Esophagus squamous epithelium (tissue), 5 donors: ENCODE results near the gene KNSTRN. TPM values are rescaled to one million over a fixed set of nuclear protein-coding genes. Genes with fewer than 3 reads are reported as not detected.

Source experiments
- DNase-seq: peaks from one replicate; lab custom pipeline; 2025; lab: John Stamatoyannopoulos, UW
- H3K27ac ChIP-seq, 4 donors: fragments of 200-600 bp; sonication (generic); one replicate each; pipeline ENCODE4 v1.5.1; 2016 to 2019; ENCODE audit warnings: mild to moderate bottlenecking in 1 of 4
- H3K27me3 ChIP-seq, 4 donors: fragments of 200-600 bp; sonication (generic); 1 replicate in 3 of 4; 2 replicates in 1 of 4; pipeline versions ENCODE4 v1.5.1 to v1.6.0; 2017 to 2021; ENCODE audit warnings: antibody characterized with exemption in 1 of 4
- H3K36me3 ChIP-seq, 3 donors: fragments of 200-600 bp; sonication (generic); one replicate each; pipeline ENCODE4 v1.5.1; 2016 to 2019
- H3K4me1 ChIP-seq, 3 donors: fragments of 200-600 bp; sonication (generic); one replicate each; pipeline ENCODE4 v1.5.1; 2017 to 2019
- H3K4me3 ChIP-seq, 4 donors: fragments of 200-600 bp; sonication (generic); 1 replicate in 3 of 4; 2 replicates in 1 of 4; pipeline ENCODE4 v1.5.1; 2016 to 2019; ENCODE audit warnings: mild to moderate bottlenecking in 2 of 4, moderate library complexity in 1 of 4
- H3K9me3 ChIP-seq, 3 donors: fragments of 200-600 bp; sonication (generic); one replicate each; pipeline ENCODE4 v1.5.1; 2016 to 2019
- CTCF ChIP-seq, 6 experiments: fragments of 450-650 bp in 4 of 6; fragments of 200-600 bp in 2 of 6; sonication (generic) in 2 of 6; IDR thresholded peaks; one replicate each; pipeline ENCODE4 v1.5.1; 2016 to 2019; ENCODE audit warnings: antibody characterized with exemption in 6 of 6, mild to moderate bottlenecking in 4 of 6, moderate library complexity in 4 of 6
- POLR2A ChIP-seq, 4 donors: fragments of 450-650 bp; IDR thresholded peaks; one replicate each; pipeline ENCODE4 v1.6.1; 2017; ENCODE audit warnings: antibody characterized with exemption in 4 of 4, mild to moderate bottlenecking in 4 of 4, moderate library complexity in 3 of 4
- WGBS, 2 donors: methylation state at CpG; one replicate each; pipeline ENCODE4 v1.1.5; 2018; 5-methylcytosine and 5-hydroxymethylcytosine counted together
- intact Hi-C: fragments of 100-400 bp; cut with DNase I; formaldehyde crosslinking; loops from one replicate; pipeline ENCODE4 v1.15.0; 2022
- total RNA-seq, 4 donors: library from RNA; depleted of rRNA; stranded (reverse); fragments of >200 nt; gene quantifications; one replicate each; pipeline ENCODE4 v1.1.0, GENCODE V29; 2016
- donor health status: DM: yes; HTN: yes; CAD: no.

Gene KNSTRN
- total RNA-seq, 4 donors from 2014 or later, result 11.3 to 22.0 (median 17.3) TPM

GRCh38 chr15:40348474-40348870, 34.0 kb upstream of the KNSTRN start:
- Histone ChIP-seq H3K36me3 (no peaks in the 10 kb centered on the region), H3K27ac (peak overlapping the region in 3 of 4 donors; percentile 59 to 95 (median 83)), H3K27me3 (no peaks in the 10 kb centered on the region), H3K4me1 (peaks cover 14 to 58% (median 21%) of the 10 kb centered on the region in 3 donors), H3K4me3 (no peak overlapping the region), H3K9me3 (no peaks in the 10 kb centered on the region)
- TF ChIP-seq POLR2A (IDR thresholded peaks at IDR 0.05) (no peak), CTCF (IDR thresholded peaks at IDR 0.05) (no peak)
- WGBS, 2 donors, result 85 to 88% methylated on average over 1 to 2 of the region's 5 CpGs
- intact Hi-C loops, result no loop called here
- DNase-seq, result no peak

GRCh38 chr15:40349163-40349562, 33.4 kb upstream of the KNSTRN start:
- WGBS, 2 donors, result 89 to 91% methylated on average over 3 to 5 of the region's 5 CpGs
- intact Hi-C loops, result no loop called here

GRCh38 chr15:40352281-40352901, 30.1 kb upstream of the KNSTRN start:
- intact Hi-C loops, result no loop called here
- H3K27ac ChIP-seq, result no peak overlapping the region
- no peaks in the 10 kb centered on the region for H3K36me3 ChIP-seq
- 55 to 85% methylated on average over 5 to 6 of the region's 7 CpGs for WGBS, 2 donors
- no peaks in the 10 kb centered on the region for H3K9me3 ChIP-seq
- no peak for TF ChIP-seq POLR2A (IDR thresholded peaks at IDR 0.05)
- no peak for TF ChIP-seq CTCF (IDR thresholded peaks at IDR 0.05)
- peaks cover 0 to 3% (median 0%) of the 10 kb centered on the region in 4 donors for H3K27me3 ChIP-seq
- DNase-seq, result no peak
- peaks cover under 1 to 28% (median 5%) of the 10 kb centered on the region in 3 donors for H3K4me1 ChIP-seq
- no peak overlapping the region for H3K4me3 ChIP-seq

More at GRCh38 chr15:40349163-40349562, 33.4 kb upstream of the KNSTRN start:
- peak overlapping the region in 2 of 4 donors; percentile 83 to 95 for H3K27ac ChIP-seq
- no peak for DNase-seq
- H3K27me3 ChIP-seq, result no peaks in the 10 kb centered on the region
- no peaks in the 10 kb centered on the region for H3K36me3 ChIP-seq
- peaks cover 9 to 53% (median 21%) of the 10 kb centered on the region in 3 donors for H3K4me1 ChIP-seq
- H3K4me3 ChIP-seq, result no peak overlapping the region
- no peaks in the 10 kb centered on the region for H3K9me3 ChIP-seq
- no peak for TF ChIP-seq CTCF (IDR thresholded peaks at IDR 0.05)
- TF ChIP-seq POLR2A (IDR thresholded peaks at IDR 0.05), result no peak

DNA sequence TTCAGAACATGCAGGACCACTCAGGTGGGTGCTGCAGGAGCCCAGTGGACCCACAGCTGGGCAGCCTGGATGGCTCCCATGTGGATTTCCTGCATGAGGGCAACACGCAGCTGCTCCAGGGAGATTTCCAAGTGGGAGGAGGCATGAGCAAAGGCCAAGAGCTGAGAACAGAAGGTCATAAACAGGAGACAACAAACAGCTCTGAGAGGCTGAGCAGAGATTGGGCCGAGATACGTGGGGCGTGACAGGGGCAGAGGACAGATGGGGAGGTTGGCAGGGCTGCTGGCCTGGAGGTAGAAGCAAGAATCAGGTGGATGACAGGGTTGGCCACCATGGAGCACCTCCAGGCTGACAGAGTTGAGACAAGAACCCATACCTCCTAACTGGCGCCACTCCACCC, 28.8 kb upstream of the KNSTRN start:
- H3K4me3 ChIP-seq, result no peak overlapping the region
- H3K4me1 ChIP-seq, result peaks cover 10 to 26% (median 10%) of the 10 kb centered on the region in 3 donors
- H3K27me3 ChIP-seq, result peaks cover 0 to 7% (median 0%) of the 10 kb centered on the region in 4 donors
- no peaks in the 10 kb centered on the region for H3K9me3 ChIP-seq
- no peak overlapping the region for H3K27ac ChIP-seq
- WGBS, 2 donors, result 73 to 74% methylated on average over 5 of the region's 5 CpGs
- DNase-seq, result no peak
- H3K36me3 ChIP-seq, result no peaks in the 10 kb centered on the region
- intact Hi-C loops, result no loop called here
- TF ChIP-seq POLR2A (IDR thresholded peaks at IDR 0.05) (no peak), CTCF (IDR thresholded peaks at IDR 0.05) (no peak)

DNA sequence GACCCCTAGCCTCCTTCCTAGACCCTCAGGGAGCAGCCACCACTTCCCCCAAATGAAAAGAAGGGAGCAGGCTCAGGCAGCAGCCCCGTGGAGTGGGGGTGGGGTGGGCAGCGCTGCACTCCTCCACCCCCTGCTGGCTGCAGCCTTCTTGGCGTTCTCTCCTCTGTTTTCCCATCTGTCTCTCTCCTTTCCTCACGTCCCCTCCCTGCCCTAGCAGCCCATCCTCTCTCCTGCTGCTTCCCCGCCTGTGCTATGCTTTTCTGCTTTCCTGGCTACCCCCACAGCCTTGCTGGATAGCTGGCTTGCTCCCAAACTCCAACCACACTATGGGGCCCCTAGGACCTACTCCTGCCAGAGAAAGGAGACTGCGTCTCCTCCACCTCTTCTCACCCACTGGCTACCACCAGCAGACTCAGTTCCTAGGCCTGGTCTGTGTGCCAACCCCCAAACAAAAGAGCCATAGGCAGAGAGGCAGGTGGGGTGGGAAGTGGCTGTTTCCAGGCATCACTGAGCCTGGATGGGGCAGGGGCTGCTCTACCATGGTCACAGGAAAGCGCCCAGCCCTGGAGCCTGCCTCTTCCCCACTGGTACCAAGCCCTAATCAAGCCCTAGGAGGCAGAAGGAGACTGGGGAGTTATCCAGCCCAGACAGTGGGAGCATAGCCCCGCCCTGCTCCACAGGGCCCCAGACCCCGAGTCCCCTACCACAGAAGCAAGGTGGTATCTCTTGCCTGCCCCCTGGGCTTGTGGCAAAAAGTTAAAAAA, 27.9 kb upstream of the KNSTRN start:
- intact Hi-C loops, result no loop called here
- WGBS, 2 donors, result 33 to 35% methylated on average over 7 to 8 of the region's 9 CpGs
- Histone ChIP-seq H3K27ac (no peak overlapping the region), H3K4me1 (peaks cover 10 to 24% (median 11%) of the 10 kb centered on the region in 3 donors), H3K36me3 (no peaks in the 10 kb centered on the region), H3K27me3 (peaks cover 0 to 15% (median 0%) of the 10 kb centered on the region in 4 donors), H3K9me3 (no peaks in the 10 kb centered on the region), H3K4me3 (no peak overlapping the region)
- DNase-seq, result no peak
- TF ChIP-seq CTCF (IDR thresholded peaks at IDR 0.05), result peak in 2 of 6 experiments; percentile 7 to 36
- TF ChIP-seq POLR2A (IDR thresholded peaks at IDR 0.05), result no peak
